H1 (cell line): ENCODE measurements around the gene RASA1.

Experiments used
- EZH2 ChIP-seq: fragments of 200-600 bp; sonication (generic); IDR thresholded peaks from 2 replicates; pipeline ENCODE4 v1.7.1; 2012; ENCODE audit warnings: low read depth, mild to moderate bottlenecking, moderate library complexity, low read length, inconsistent platforms; ENCODE audit not compliant: severe bottlenecking
- FOSL1 ChIP-seq: IDR thresholded peaks from 2 replicates; pipeline ENCODE4 v1.6.1; 2011; ENCODE audit warnings: mild to moderate bottlenecking, low read depth, low read length, moderate library complexity; ENCODE audit not compliant: insufficient read depth
- POLR2A ChIP-seq, 2 experiments: IDR thresholded peaks; 1 replicate in 1 of 2; 2 replicates in 1 of 2; pipeline ENCODE4 v1.6.1; 2011; ENCODE audit warnings: low read depth in 2 of 2, low read length in 2 of 2, mild to moderate bottlenecking in 2 of 2; ENCODE audit errors: control extremely low read depth in 1 of 2
- RFX5 ChIP-seq: IDR thresholded peaks from 2 replicates; pipeline ENCODE4 v1.6.1; 2011; ENCODE audit warnings: low read depth, low read length, improper control_type of control experiment, borderline replicate concordance
- SP1 ChIP-seq: IDR thresholded peaks from 2 replicates; pipeline ENCODE4 v1.6.1; 2011; ENCODE audit warnings: low read depth, low read length
- TF ChIP-seq, protein P1 (sequence below), 3 experiments: IDR thresholded peaks; 1 replicate in 2 of 3; 2 replicates in 1 of 3; pipeline versions ENCODE4 v1.5.1 to v1.6.1; 2011; ENCODE audit warnings: low read length in 3 of 3, mild to moderate bottlenecking in 3 of 3, inconsistent platforms in 2 of 3, low read depth in 1 of 3, moderate library complexity in 1 of 3; ENCODE audit not compliant: insufficient read depth in 1 of 3; ENCODE audit errors: control extremely low read depth in 1 of 3

DNA sequence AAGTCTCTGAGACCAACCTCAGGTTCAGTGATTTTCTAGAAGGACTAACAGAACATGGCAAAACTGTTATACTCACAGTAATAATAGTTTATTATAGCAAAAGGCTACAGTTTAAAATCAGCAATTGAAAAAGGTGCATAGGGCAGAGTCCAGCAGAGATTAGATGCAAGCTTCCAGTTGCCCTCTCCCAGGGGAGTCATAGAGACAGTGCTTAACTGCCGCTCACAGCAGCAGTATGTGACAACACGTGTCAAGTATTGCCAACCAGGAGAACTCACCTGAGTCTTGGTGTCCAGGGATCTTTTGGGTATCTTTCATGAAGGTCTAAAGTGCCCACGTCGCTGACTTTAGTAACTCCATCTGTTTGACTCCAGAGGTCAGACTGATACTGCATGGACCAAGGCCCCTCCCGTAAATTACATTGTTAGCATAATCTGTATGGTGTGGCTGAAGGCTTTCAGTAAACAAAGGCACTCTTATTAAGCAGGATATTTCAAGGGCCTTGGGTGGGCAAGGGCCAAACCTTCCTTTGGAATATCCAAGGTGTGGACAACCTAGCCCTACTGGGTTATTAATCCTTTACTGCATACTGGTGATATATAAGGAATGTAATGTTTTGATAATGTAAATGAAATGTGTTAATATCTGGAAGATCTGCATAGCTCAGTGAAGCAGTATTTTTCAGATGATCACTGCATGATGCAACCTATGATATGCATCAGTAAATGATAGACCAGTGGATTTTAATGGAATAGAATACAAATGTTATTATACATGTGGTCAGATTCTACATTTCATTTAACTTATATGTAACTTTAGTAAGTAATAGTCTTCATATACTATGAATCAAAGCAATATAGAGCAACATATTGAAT is 44.0 kb downstream of the RASA1 start:
- TF ChIP-seq, protein P1, sequence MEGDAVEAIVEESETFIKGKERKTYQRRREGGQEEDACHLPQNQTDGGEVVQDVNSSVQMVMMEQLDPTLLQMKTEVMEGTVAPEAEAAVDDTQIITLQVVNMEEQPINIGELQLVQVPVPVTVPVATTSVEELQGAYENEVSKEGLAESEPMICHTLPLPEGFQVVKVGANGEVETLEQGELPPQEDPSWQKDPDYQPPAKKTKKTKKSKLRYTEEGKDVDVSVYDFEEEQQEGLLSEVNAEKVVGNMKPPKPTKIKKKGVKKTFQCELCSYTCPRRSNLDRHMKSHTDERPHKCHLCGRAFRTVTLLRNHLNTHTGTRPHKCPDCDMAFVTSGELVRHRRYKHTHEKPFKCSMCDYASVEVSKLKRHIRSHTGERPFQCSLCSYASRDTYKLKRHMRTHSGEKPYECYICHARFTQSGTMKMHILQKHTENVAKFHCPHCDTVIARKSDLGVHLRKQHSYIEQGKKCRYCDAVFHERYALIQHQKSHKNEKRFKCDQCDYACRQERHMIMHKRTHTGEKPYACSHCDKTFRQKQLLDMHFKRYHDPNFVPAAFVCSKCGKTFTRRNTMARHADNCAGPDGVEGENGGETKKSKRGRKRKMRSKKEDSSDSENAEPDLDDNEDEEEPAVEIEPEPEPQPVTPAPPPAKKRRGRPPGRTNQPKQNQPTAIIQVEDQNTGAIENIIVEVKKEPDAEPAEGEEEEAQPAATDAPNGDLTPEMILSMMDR (IDR thresholded peaks at IDR 0.05; ENCODE audit: control extremely low read depth in 1 of 3, insufficient read depth in 1 of 3, low read depth in 1 of 3, low read length in 3 of 3) = no peak
- TF ChIP-seq POLR2A (IDR thresholded peaks at IDR 0.05; ENCODE audit: control extremely low read depth in 1 of 2, low read depth in 2 of 2, low read length in 2 of 2) (no peak), FOSL1 (no peak), EZH2 (no peak), SP1 (no peak), RFX5 (no peak)
